GM12872 (cell line): ENCODE results near the gene NDUFA3.

Experiments used
- CTCF ChIP-seq: IDR thresholded peaks from 3 replicates; pipeline ENCODE4 v1.5.1; 2011; ENCODE audit warnings: low read depth, mild to moderate bottlenecking, low read length, moderate library complexity; ENCODE audit not compliant: insufficient read depth

The NDUFA3 gene

GRCh38 chr19:54128796-54129616 lies 26.4 kb downstream of the NDUFA3 start:
- TF ChIP-seq CTCF: no peak

- TF ChIP-seq CTCF: no peak
These were observed 27.0 kb downstream of the NDUFA3 start for GRCh38 chr19:54129617-54129996.

- TF ChIP-seq CTCF: no peak
These were observed 30.8 kb downstream of the NDUFA3 start for GRCh38 chr19:54133312-54133956.

- TF ChIP-seq CTCF: no peak
These were observed 31.4 kb downstream of the NDUFA3 start for GRCh38 chr19:54133957-54134590.

GRCh38 chr19:54136086-54136863 lies 33.6 kb downstream of the NDUFA3 start:
- no peak for TF ChIP-seq CTCF

GRCh38 chr19:54136864-54137698 lies 34.4 kb downstream of the NDUFA3 start:
- TF ChIP-seq CTCF: no peak
